Adrenal gland (tissue), 12 donors: Measurements from ENCODE around the gene HAVCR1. TPM values are rescaled to one million over a fixed set of nuclear protein-coding genes. Genes with fewer than 3 reads are reported as not detected.
"Not testable (repeated sequence)": the region's sequence is repeated elsewhere in the genome, so short reads cannot be mapped to it uniquely, and the experiment has no call there.

ENCODE experiments used
- DNase-seq, 7 donors: peaks; one replicate each; pipeline ENCODE4 v3.0.0-alpha.2; 2019 to 2020
- H3K27ac ChIP-seq, 5 donors: fragments of 200-600 bp; sonication (generic) in 4 of 5; 1 replicate in 3 of 5; 2 replicates in 2 of 5; pipeline versions ENCODE4 v1.5.1 to v1.8.0; 2016 to 2020; ENCODE audit warnings: mild to moderate bottlenecking in 1 of 5
- H3K27me3 ChIP-seq: fragments of 200-600 bp; 2 replicates; pipeline ENCODE4 v1.8.0; 2021
- H3K36me3 ChIP-seq, 2 donors: fragments of 200-600 bp; replicated peaks in 1 of 2; 1 replicate in 1 of 2; 2 replicates in 1 of 2; pipeline versions ENCODE4 v1.5.1 to v1.8.0; 2018 to 2022
- H3K4me1 ChIP-seq, 2 donors: fragments of 200-600 bp; replicated peaks in 1 of 2; 1 replicate in 1 of 2; 2 replicates in 1 of 2; pipeline versions ENCODE4 v1.5.1 to v1.8.0; 2018 to 2021
- H3K4me3 ChIP-seq, 4 donors: fragments of 200-600 bp; sonication (generic) in 3 of 4; one replicate each; pipeline ENCODE4 v1.5.1; 2016 to 2018
- H3K9me3 ChIP-seq, 3 donors: fragments of 200-600 bp; sonication (generic) in 1 of 3; replicated peaks in 1 of 3; 1 replicate in 2 of 3; 2 replicates in 1 of 3; pipeline versions ENCODE4 v1.5.1 to v1.8.0; 2016 to 2021
- POLR2A ChIP-seq, 2 donors: fragments of 450-650 bp; IDR thresholded peaks; one replicate each; pipeline ENCODE4 v1.6.1; 2017; ENCODE audit warnings: antibody characterized with exemption in 2 of 2, mild to moderate bottlenecking in 2 of 2, moderate library complexity in 1 of 2
- WGBS, 4 donors: extraction: QIAGEN DNeasy Blood & Tissue Kit in 2 of 4; methylation state at CpG; one replicate each; pipeline versions ENCODE4 v1.1.5 to v1.1.7; 2013 to 2017; 5-methylcytosine and 5-hydroxymethylcytosine counted together
- intact Hi-C, 2 donors: fragments of 100-400 bp; cut with DNase I; formaldehyde crosslinking; loops; one replicate each; pipeline versions ENCODE4 v1.14.1 to v1.15.0; 2022 to 2023
- polyA plus RNA-seq, 3 donors: library from polyadenylated mRNA; stranded (reverse); fragments of 200-250 nt in 2 of 3; fragments of 350-450 nt in 1 of 3; fragmentation: Illumina TruSeq in 1 of 3; extraction: RNeasy Lipid Tissue Mini Kit (QIAGEN cat#74804) in 1 of 3; gene quantifications; one replicate each; pipeline ENCODE4 v1.2.3, GENCODE V29; 2013 to 2014
- total RNA-seq, 9 donors: library from RNA; depleted of rRNA in 4 of 9; stranded (reverse); fragments of >200 nt in 4 of 9; fragments of 120-200 nt in 1 of 9; fragmentation: NEBNext Ultra II Directional in 1 of 9; extraction: Animal tissue kit (Norgen Biotek cat#: 25700) in 1 of 9; gene quantifications; one replicate each; pipeline versions ENCODE4 v1.1.0 to v1.2.4, GENCODE V29; 2013 to 2023
- TF ChIP-seq, protein P1 (sequence below), 6 experiments: fragments of 450-650 bp in 4 of 6; fragments of 200-600 bp in 2 of 6; sonication (generic) in 1 of 6; IDR thresholded peaks; 1 replicate in 5 of 6; 2 replicates in 1 of 6; pipeline versions ENCODE4 v1.5.1 to v1.8.0; 2016 to 2021; ENCODE audit warnings: antibody characterized with exemption in 6 of 6, mild to moderate bottlenecking in 2 of 6, moderate library complexity in 1 of 6
- donor health status: healthy with polysubstance abuse.
- donor health status: Bipolar disorder and iron deficiency.
- donor health status: DM: yes; HTN: yes; CAD: no.
- donor health status: DM: no; HTN: no; CAD: no.
- donor health status: DM: no; HTN: no; CAD: no.
- donor health status: DM: yes; HTN: yes; CAD: no.

Gene HAVCR1
- total and polyA plus RNA-seq, 12 donors: 0.07 to 0.33 TPM; not detected in 10

DNA sequence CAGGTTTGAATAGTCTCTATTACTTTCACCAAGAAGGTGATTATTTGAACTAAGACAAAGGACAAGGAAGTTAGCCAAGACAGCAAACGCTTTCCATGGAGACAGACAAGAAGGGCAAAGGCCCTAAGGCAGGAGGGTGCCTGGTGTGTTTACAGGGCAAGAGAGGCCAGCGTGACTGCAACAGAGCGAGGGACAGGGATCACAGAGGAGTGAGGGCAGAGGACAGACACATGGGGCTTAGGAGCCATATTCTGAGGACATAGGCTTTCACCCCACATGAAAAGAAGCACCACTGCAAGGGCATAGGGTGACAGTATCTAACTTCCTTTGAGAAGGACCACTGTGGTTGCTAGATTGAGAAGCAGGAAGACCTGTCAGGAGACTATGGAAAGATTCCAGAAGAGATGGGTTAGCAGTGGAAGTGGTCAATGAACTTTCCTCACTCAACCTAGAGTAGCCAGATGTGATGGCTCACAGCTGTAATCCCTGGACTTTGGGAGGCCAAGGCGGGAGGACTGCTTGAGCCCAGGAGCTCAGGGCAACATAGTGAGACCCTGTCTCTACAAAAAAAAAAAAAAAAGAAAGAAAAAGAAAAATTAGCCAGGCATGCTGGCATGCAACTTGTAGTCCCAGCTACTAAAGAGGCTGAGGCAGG is 5.0 kb upstream of the HAVCR1 start:
- Histone ChIP-seq H3K4me1 (no peaks in the 10 kb centered on the region), H3K36me3 (no peaks in the 10 kb centered on the region), H3K27me3 (no peaks in the 10 kb centered on the region), H3K4me3 (no peak overlapping the region), H3K27ac (no peak overlapping the region), H3K9me3 (no peaks in the 10 kb centered on the region)
- intact Hi-C loops: no loop called here
- TF ChIP-seq POLR2A (IDR thresholded peaks at IDR 0.05): no peak
- TF ChIP-seq, protein P1, sequence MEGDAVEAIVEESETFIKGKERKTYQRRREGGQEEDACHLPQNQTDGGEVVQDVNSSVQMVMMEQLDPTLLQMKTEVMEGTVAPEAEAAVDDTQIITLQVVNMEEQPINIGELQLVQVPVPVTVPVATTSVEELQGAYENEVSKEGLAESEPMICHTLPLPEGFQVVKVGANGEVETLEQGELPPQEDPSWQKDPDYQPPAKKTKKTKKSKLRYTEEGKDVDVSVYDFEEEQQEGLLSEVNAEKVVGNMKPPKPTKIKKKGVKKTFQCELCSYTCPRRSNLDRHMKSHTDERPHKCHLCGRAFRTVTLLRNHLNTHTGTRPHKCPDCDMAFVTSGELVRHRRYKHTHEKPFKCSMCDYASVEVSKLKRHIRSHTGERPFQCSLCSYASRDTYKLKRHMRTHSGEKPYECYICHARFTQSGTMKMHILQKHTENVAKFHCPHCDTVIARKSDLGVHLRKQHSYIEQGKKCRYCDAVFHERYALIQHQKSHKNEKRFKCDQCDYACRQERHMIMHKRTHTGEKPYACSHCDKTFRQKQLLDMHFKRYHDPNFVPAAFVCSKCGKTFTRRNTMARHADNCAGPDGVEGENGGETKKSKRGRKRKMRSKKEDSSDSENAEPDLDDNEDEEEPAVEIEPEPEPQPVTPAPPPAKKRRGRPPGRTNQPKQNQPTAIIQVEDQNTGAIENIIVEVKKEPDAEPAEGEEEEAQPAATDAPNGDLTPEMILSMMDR (IDR thresholded peaks at IDR 0.05): no peak
- DNase-seq: no peak
- 86 to 96% (median 89%) methylated on average over 4 of the region's 4 CpGs for WGBS, 4 donors

DNA sequence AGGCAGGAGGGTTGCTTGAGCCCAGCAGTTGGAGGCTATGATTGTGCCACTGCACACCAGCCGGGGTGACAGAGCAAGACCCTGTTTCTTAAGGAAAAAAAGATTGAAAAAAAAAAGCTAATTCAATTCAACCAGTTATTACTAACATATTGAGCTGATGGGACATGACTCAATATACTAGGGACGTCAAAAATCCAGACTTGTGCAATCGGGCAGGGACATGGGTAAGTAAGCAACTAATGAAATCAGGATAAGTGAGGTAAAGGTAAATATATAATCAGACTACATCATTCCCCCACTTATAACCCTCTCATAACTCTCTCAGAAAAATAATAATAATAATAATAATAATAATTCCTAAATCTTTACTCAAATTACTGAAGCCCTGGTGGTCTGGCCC is 975 bp upstream of the HAVCR1 start:
- H3K36me3 ChIP-seq: no peaks in the 10 kb centered on the region
- no peak for DNase-seq
- no peaks in the 10 kb centered on the region for H3K27me3 ChIP-seq
- no peak overlapping the region for H3K27ac ChIP-seq
- no peak overlapping the region for H3K4me3 ChIP-seq
- 81 to 92% (median 87%) methylated on average over 3 of the region's 3 CpGs for WGBS, 4 donors
- no peaks in the 10 kb centered on the region for H3K9me3 ChIP-seq
- TF ChIP-seq POLR2A (IDR thresholded peaks at IDR 0.05): no peak
- TF ChIP-seq, protein P1 (IDR thresholded peaks at IDR 0.05): no peak
- intact Hi-C loops: no loop called here
- H3K4me1 ChIP-seq: no peaks in the 10 kb centered on the region

DNA sequence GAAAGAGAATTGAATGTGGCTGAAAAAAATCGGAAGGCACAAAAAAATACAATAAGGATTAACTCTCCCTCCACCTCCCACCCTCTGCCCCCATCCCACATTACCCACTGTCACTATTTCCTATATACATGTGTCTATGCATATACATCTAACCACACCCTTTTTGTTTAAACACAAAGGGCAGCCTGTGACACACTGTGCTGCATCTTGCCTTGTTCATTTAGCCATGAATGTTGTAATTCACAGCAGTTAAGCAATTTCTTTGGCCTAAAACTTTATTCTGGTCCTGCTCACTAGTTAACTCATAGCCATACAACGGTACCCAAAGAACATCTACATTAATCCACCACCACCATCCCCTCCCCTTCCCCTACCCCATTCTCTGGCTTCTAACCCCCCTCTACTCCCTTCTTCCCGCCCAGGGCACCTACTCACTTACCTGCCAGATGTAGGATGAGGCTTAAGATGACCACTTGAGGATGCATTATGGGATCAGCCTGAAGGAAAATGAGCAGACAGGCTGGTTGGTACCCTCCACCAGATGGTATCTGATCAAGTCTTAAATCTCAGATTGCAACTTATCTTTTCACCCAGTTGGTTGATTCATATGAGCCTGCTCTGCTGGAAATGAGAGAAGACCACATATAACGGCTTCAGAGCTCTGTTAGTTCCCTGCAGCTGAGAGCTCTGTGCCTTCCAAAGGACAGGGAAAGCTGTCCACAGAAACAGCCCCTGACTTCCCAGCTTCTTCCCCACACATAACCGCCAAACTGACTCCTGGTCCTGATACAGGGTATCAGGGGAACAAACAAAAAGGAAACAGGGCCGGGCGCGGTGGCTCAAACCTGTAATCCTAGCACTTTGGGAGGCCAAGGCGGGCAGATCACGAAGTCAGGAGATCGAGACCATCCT is 1.2 kb downstream of the HAVCR1 start:
- Histone ChIP-seq H3K27me3 (no peaks in the 10 kb centered on the region), H3K27ac (no peak overlapping the region), H3K9me3 (no peaks in the 10 kb centered on the region), H3K36me3 (no peaks in the 10 kb centered on the region), H3K4me1 (no peaks in the 10 kb centered on the region), H3K4me3 (no peak overlapping the region)
- 89 to 94% (median 94%) methylated on average over 11 of the region's 11 CpGs for WGBS, 4 donors
- no peak for TF ChIP-seq POLR2A (IDR thresholded peaks at IDR 0.05)
- TF ChIP-seq, protein P1 (IDR thresholded peaks at IDR 0.05): no peak
- no peak for DNase-seq
- intact Hi-C loops: no loop called here

DNA sequence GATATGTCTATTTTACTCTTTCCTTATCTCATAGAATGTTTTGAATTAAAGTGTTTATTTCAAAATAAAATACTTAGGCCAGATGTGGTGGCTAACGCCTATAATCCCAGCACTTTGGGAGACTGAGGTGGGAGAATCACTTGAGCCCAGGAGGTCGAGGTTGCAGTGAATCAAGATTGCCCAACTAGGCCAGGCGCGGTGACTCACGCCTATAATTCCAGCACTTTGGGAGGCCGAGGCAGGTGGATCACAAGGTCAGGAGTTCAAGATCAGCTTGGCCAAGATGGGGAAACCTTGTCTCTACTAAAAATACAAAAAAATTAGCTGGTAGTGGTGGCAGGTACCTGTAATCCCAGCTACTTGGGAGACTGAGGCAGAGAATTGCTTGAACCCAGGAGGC is 2.1 kb downstream of the HAVCR1 start:
- H3K27me3 ChIP-seq, H3K4me3 ChIP-seq, DNase-seq, H3K27ac ChIP-seq, intact Hi-C loops, H3K4me1 ChIP-seq, H3K36me3 ChIP-seq, H3K9me3 ChIP-seq: not testable (repeated sequence)
- 54 to 70% (median 68%) methylated on average over 6 of the region's 6 CpGs for WGBS, 4 donors
